ENCODE data around the gene POU2F2.

DNA sequence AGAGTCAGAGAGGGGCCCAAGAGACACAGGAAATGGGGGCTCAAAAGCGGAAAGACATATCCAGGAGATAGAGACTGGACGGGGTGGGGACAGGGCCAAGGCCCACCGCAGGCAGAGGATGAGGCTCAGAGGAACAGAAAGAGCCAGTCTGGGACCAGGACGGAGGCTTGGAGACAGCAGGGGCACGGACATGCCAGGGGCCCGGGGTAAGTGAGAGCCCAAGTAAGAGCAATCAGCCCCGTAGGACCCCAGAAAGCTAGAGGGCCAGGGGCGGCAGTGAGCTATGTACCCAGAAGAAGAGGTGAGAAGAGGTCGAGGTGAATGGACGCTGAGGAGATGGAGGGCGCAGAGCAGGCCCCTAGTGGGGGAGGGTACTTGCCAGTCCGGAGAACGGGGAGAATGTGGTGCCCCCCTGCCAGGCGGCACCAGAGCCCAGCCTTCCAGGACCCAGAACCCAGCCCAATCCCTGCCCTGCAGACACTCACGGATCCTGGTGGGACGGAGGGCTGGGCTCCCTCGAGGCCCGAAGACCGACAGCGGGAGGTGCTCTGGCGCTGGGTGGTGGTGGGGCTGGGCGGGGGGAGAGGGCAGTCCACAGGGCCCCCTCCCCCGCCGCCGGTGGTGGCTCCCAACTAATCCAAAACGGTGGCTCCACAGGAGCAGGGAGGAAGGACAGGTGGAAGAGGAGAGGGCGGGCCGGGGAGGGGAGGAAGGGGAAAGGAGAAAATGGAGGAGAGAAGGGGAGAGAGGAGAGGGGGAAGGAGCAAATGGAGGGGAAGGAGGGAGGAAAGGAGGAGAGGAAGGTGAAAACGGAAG is 63.3 kb downstream of the POU2F2 start:
- TF ChIP-seq, protein P1, sequence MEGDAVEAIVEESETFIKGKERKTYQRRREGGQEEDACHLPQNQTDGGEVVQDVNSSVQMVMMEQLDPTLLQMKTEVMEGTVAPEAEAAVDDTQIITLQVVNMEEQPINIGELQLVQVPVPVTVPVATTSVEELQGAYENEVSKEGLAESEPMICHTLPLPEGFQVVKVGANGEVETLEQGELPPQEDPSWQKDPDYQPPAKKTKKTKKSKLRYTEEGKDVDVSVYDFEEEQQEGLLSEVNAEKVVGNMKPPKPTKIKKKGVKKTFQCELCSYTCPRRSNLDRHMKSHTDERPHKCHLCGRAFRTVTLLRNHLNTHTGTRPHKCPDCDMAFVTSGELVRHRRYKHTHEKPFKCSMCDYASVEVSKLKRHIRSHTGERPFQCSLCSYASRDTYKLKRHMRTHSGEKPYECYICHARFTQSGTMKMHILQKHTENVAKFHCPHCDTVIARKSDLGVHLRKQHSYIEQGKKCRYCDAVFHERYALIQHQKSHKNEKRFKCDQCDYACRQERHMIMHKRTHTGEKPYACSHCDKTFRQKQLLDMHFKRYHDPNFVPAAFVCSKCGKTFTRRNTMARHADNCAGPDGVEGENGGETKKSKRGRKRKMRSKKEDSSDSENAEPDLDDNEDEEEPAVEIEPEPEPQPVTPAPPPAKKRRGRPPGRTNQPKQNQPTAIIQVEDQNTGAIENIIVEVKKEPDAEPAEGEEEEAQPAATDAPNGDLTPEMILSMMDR (IDR thresholded peaks at IDR 0.05): no peak
- TF ChIP-seq POLR2A (IDR thresholded peaks at IDR 0.05): no peak

All from uterus (tissue), 2 donors.